Measurements from ENCODE around the gene TCF12. TPM values are rescaled to one million over a fixed set of nuclear protein-coding genes. Genes with fewer than 3 reads are reported as not detected.
"Not testable (repeated sequence)": the region's sequence is repeated elsewhere in the genome, so short reads cannot be mapped to it uniquely, and the experiment has no call there.

TCF12 gene
- total RNA-seq, 1 donor from 2014 or later = 48.4 TPM

GRCh38 chr15:56939257-56939656, 20.8 kb downstream of the TCF12 start:
- intact Hi-C loops (cut with micrococcal nuclease) = no loop called here
- no peak for ATAC-seq

GRCh38 chr15:56940388-56940787, 21.9 kb downstream of the TCF12 start:
- intact Hi-C loops (cut with micrococcal nuclease) = no loop called here
- no peak for ATAC-seq

More at GRCh38 chr15:56939257-56939656, 20.8 kb downstream of the TCF12 start:
- no peak for DNase-seq

GRCh38 chr15:56942118-56942517, 23.7 kb downstream of the TCF12 start:
- no peak for DNase-seq
- ATAC-seq = no peak
- intact Hi-C loops (cut with micrococcal nuclease) = no loop called here

More at GRCh38 chr15:56940388-56940787, 21.9 kb downstream of the TCF12 start:
- no peak for DNase-seq

- intact Hi-C loops (cut with micrococcal nuclease) = no loop called here
- ATAC-seq (no peak), DNase-seq (no peak)
Observed at GRCh38 chr15:56943403-56943802, 25.0 kb downstream of the TCF12 start.

GRCh38 chr15:56944485-56944884, 26.0 kb downstream of the TCF12 start:
- DNase-seq (no peak), ATAC-seq (no peak)

GRCh38 chr15:56946150-56946549, 27.7 kb downstream of the TCF12 start:
- intact Hi-C loops (cut with micrococcal nuclease) = no loop called here
- ATAC-seq (no peak), DNase-seq (no peak)

More at GRCh38 chr15:56944485-56944884, 26.0 kb downstream of the TCF12 start:
- intact Hi-C loops (cut with micrococcal nuclease) = no loop called here

GRCh38 chr15:56948000-56948763, 29.7 kb downstream of the TCF12 start:
- DNase-seq = no peak
- ATAC-seq = no peak
- intact Hi-C loops (cut with micrococcal nuclease) = no loop called here

- no peak for DNase-seq
- intact Hi-C loops (cut with micrococcal nuclease) = no loop called here
- no peak for ATAC-seq
Observed at GRCh38 chr15:56948764-56949101, 30.3 kb downstream of the TCF12 start.

- intact Hi-C loops (cut with micrococcal nuclease) = no loop called here
- DNase-seq (no peak), ATAC-seq (no peak)
Observed at GRCh38 chr15:56950979-56951378, 32.5 kb downstream of the TCF12 start.

- no peak for DNase-seq
- ATAC-seq = no peak
Observed at GRCh38 chr15:56953790-56954189, 35.3 kb downstream of the TCF12 start.

GRCh38 chr15:56955011-56955410, 36.6 kb downstream of the TCF12 start:
- ATAC-seq; intact Hi-C loops (cut with micrococcal nuclease): not testable (repeated sequence)

More at GRCh38 chr15:56953790-56954189, 35.3 kb downstream of the TCF12 start:
- intact Hi-C loops (cut with micrococcal nuclease) = no loop called here

GRCh38 chr15:56956538-56956937, 38.1 kb downstream of the TCF12 start:
- DNase-seq (no peak), ATAC-seq (no peak)
- intact Hi-C loops (cut with micrococcal nuclease) = no loop called here

More at GRCh38 chr15:56955011-56955410, 36.6 kb downstream of the TCF12 start:
- DNase-seq = not testable (repeated sequence)

GRCh38 chr15:56957812-56958406, 39.5 kb downstream of the TCF12 start:
- intact Hi-C loops (cut with micrococcal nuclease) = no loop called here
- ATAC-seq (no peak), DNase-seq (no peak)

GRCh38 chr15:56959318-56959648, 40.8 kb downstream of the TCF12 start:
- no peak for ATAC-seq
- intact Hi-C loops (cut with micrococcal nuclease) = no loop called here
- no peak for DNase-seq

GRCh38 chr15:56960116-56960515, 41.7 kb downstream of the TCF12 start:
- intact Hi-C loops (cut with micrococcal nuclease) = no loop called here
- DNase-seq = no peak
- no peak for ATAC-seq

GRCh38 chr15:56963126-56963525, 44.7 kb downstream of the TCF12 start:
- no peak for ATAC-seq
- intact Hi-C loops (cut with micrococcal nuclease) = no loop called here
- no peak for DNase-seq

- ATAC-seq = peak; percentile 13
- DNase-seq = no peak
- intact Hi-C loops (cut with micrococcal nuclease) = no loop called here
Observed at GRCh38 chr15:56963710-56964109, 45.3 kb downstream of the TCF12 start.

GRCh38 chr15:56964182-56964581, 45.7 kb downstream of the TCF12 start:
- no peak for DNase-seq
- intact Hi-C loops (cut with micrococcal nuclease) = no loop called here
- peak; percentile 33 for ATAC-seq

- ATAC-seq = no peak
- DNase-seq = no peak
- intact Hi-C loops (cut with micrococcal nuclease) = no loop called here
Observed at GRCh38 chr15:56965231-56966013, 47.0 kb downstream of the TCF12 start.

GRCh38 chr15:56967336-56967735, 48.9 kb downstream of the TCF12 start:
- DNase-seq (no peak), ATAC-seq (no peak)
- intact Hi-C loops (cut with micrococcal nuclease) = no loop called here
